ENCODE measurements around the gene STARD13. TPM values are rescaled to one million over a fixed set of nuclear protein-coding genes. Genes with fewer than 3 reads are reported as not detected.

Gene STARD13
- total RNA-seq, 1 experiment from 2014 or later, result 9.4 TPM

DNA sequence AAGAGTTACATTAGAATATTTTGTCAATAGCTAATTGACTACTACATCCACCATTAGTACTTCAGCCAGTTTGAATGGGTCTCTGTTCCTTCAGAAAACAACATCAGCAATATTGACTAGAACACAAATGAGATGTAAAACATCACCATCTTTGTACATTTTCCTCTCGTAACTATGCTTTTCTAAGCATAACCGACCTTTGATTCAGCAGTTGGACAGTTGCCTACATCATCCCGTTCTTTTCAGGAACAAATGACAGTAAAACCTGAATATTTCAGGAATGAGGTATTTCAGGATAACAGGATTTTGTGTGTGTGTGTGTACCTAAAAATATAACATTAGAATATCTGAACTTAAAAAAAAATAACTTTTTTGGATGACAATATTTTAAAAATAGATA is 60.9 kb downstream of the STARD13 start:
- no peak for DNase-seq (ENCODE audit: low read depth)

DNA sequence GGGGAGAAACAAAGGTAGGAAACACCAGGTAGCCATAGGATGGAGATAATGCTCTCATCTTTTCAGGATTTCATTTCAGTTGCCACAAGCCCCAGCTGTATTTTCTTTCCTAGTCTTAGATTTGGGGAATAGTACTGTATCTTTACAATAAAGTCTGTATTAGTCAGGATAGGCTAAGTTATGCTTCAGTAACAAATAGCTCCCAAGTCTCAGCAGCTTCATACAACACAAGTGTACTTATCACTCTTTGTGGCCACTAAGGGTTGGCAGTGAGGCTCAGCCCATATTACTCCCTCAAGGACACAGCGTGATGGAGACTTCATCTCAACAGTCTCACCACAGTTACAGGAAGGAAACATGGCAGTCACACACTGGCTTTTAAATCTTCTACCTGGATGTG is 61.4 kb downstream of the STARD13 start:
- no peak for DNase-seq (ENCODE audit: low read depth)

DNA sequence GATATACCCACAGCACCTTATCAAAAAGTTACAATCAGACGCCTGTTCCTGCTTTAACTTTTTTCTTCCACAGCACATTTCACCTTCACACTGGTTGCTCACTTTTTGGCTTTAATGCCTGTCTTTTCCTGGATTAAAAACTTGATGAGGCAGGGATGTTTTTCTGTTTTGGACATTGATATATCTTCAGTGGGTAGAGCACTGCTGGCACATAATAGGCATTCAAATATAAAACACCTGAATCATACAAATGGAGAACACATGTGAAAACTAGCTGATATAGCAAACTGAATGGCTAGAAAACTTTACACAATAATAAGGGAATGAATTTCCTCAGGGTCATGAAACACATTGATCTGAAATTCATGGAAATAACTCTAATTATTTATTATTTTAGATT is 65.6 kb downstream of the STARD13 start:
- no peak for DNase-seq (ENCODE audit: low read depth)

DNA sequence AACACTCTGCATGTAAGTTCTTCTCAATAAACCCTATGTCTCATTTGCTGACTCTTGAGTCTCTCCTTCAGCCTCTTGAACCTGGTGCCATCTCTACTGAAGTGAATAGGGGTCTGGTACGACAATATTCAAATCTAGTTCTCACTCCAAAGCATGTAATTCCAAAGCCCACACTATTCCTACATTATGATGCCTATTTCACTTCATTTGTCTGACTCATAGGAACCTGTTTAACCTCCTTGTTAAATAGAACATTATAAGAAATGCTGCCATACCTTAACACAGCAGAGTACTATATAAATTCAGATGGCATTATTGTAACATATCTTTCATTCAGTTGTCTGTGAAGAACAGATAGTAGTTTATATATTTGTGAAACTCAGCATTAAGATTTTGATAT is 67.1 kb downstream of the STARD13 start:
- DNase-seq (ENCODE audit: low read depth), result no peak

DNA sequence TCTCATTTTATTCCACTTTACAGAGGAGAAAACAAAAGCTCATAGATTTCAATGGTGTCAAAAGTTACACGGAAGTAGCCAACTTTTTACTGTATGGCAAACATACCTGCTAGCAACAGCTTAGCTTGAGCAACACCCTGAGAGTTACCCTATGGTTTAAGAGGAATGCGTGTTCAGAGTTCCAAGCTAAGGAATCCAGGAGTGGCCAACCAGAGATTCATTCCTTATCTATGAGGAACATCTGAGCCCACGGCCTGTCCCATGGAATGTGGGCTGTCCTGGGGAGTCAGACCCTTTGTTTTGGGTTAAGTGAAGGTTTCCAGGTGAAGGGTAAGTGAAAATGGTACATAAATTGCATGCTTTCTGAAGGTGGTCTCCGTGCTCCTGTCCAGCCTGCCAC is 67.5 kb downstream of the STARD13 start:
- peak; percentile 75 for DNase-seq (ENCODE audit: low read depth)

DNA sequence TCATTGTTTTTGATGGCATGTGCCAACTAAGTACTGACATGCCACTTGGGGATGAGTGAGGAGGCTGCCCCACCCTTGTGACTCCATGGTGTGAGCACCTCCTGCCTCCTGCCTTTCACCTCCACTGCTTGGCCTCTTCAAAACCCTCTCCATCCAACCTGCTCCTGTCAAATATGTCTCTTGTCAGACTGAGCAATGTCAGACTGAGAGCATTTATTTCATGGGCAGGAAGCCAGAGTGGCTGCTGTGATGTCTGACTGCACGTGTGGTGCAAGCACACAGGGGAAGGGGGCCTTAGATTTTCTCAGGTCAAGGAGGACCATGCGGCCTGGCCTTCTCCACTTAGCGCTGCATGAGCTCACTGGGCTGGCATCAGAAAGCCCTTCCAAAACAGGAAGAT is 68.3 kb downstream of the STARD13 start:
- peak; percentile 10 for DNase-seq (ENCODE audit: low read depth)

DNA sequence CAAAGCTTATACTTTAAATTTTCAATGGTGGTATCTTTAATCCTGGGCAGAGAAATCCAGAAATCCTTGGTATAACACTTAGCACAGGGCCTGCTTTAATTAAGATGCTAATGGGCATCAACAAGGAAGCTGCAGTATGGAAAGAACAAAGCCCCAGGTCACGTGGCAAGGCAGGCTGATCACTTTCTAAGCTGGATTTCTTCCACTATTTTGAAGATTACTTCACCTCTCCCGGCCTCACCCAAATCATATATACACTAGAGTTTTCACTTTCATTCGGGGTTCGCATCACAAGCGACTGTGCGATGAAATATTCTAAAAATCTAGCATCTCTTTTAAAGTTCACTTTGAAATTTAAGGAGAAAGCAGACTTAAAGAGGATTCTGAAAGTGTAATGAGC is 71.8 kb downstream of the STARD13 start:
- DNase-seq (ENCODE audit: low read depth), result no peak

DNA sequence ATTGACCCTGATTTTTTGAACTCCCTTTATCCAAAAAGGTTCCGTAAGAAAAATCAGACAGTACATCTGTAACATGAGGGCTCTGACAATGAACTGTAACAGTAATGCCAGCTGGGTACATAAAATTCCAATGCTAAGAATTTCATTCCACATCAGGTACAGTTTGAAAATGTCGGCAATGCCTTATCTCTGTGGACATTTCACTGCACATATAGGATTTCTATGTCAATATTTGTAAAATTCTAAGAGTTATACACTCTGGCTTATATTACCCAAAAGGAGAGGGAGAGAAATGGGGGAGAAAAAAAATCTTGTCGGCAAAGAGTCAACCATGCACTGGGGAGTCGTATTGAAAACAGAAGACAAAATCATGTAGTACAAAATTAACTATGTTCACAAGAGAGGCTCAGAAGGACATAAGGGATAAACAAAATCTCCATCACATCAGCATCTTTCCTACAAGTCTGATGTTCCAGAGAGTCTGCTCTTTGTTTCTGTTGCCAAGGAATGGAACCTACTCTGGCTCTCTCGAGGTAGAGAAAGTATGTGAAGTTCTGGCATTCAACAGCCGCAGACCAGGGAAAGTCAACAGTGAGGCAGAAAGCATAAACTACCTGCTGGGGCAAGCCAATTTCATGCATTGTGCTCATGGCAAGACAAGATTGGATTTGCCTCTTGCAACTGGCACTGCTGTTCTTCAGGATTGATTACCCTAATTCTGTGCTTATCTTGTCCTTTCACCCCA is 72.4 kb downstream of the STARD13 start:
- DNase-seq (ENCODE audit: low read depth), result no peak

DNA sequence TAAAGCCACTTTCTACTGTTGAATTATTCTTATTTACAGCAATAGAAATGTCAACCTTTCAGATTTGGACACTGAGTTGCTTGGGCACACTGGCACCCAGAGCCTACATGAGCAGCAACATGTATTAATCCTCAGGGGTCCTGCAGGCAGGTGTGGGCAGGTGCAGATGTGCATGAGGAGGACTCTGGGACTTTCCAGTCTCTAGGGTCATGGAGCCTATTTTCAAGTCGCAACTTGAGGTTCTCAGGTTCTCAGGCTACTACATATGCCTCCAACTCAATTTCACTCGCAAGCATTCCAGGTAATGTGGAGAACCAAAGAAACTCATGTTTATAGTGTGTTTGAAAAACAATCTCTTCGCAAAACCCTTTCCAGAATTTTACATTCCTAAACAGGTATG is 73.2 kb downstream of the STARD13 start:
- no peak for DNase-seq (ENCODE audit: low read depth)

DNA sequence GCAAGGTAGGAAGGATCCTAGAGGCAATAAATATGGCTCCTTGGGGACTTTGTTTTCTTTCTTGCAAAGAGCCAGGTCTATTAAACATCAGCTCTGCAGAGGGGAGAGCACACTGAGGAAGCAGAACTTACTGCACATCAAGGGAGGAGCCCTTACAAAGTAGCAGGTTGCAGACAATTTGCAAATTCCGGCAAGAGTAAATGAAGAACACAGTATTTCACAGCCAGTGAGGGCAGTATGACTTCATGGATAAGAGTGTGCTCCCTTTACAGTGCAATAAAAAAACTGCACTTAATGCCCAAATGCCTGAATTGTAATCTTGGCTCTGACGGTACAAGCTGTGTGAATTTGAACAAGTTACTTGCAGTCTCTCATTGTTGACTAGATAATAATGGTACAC is 75.5 kb downstream of the STARD13 start:
- DNase-seq (ENCODE audit: low read depth), result no peak

DNA sequence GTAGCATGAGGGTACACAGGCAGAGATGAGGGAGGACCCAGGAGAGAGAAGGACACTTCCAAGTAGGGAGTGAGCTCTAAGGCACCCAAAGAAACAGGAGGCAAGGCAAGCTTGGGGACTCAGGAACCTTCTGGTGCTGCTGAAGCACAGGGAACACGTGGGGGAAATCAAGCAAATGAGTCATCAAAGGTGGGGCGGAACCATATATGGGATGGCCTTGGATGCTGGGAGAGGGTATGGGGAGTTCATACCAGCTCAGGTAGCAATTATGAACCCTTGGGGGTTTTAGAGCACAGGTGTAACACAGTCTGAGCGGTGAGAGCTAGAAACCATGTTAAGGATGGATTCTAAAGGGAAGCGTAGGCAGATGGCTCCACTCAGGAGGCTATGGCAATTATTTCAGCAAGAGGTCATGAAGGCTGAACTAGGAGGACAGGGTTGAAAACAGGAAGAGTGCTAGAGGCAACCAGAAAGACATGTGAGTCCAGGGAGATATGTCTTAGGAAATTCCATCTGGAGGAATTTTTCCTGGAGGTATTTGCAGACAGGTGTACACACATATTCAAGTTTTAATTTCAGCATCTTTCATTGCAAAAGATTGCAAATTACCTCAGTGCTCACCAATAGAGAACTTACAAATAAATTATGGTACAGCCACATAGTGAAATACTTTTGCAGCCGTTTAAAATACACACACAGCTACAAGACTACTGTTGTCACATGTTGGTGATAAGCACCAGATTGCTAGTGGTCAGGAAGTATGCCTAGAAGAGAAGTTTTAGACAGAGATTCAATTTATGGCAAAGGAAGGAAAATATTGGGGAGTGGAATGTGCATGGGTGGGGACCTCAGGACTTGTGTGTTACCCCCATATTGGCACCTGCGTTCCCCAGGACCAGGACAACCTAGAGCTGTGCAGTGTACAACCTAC is 77.0 kb downstream of the STARD13 start:
- no peak for DNase-seq (ENCODE audit: low read depth)

DNA sequence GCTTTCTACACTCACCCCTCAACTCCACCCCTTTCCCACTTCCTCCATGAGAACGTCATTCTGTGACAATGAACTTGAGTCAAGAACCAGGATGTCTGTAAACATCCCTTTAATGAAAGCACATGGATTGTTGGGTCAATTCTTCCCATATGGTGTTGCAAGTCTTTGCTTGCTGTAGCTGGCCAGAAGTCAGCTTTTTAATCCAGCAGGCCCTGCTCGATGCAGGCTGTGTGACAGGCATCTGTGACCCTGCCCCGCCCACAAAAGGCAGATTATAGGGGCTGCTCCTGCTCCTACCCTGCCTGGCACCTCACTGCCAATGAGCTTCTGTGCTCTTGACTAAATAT is 78.0 kb downstream of the STARD13 start:
- peak; percentile 31 for DNase-seq (ENCODE audit: low read depth)

DNA sequence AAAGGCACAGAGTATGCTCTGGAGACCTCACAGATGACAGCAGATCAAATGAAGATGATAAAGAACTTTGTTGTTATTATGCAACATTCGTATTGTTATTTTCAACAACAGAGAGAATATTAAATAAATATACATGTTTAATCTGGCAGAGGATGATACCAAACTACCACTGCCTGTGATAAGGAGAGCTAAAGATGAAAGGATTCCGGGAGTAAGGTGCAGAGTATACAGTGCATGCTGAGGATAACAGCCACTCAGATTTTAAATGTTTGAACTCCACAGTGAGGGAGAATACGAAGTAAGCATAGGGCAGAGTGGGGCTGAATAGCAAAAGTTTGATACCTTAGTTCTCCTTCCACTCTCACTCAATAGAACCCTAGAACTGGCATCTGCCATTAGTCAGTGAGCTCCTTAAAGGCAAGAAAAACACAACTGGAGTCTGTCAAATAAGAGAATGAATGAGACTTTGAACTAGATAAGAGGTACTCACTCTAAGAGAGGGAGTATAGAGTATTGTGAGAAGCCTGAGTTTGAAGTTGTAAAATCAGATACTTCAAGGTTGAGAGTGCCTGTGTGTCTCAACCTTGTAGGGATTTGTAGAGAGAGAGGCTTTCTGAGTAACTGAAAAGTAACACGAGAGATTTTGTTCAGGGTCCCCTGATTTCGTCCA is 78.5 kb downstream of the STARD13 start:
- DNase-seq (ENCODE audit: low read depth), result no peak

DNA sequence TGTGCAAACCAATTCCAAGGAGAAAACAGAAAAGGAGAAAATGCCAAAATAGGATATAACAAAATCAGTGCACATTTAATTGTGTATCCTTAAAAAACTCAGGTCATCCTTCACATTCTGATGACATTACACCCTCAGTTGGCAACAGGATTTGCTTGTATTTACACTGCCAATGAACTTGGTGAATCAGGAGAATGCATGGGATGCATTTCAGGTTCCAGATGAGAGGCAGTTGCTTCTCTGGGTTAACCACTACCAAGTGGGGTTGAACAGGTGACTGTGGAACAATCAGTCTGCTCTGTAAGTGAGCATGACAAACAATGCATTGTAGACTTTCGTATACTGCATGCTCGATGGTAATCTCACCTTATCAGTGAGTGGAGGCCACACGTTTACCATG is 79.1 kb downstream of the STARD13 start:
- DNase-seq (ENCODE audit: low read depth), result peak; percentile 29

DNA sequence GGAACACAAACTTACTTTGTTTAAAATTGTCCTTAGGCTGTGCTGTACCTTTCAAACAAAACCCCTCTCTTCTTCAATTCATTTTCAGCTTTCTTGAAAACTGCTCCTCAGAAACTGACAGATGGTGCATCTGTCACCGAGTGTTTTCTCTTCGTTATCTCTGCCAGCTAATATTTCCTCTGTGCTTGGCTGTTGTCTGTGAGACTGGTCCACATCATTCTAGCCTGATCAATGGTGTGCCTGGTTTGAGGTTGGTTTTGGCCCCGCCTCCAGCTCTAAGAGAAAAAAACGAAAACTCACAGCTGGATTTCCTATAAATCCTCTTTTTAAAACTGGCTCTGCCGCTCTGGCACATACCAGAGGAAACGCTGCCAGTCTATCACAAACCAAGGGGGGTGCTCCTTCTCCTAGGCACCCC is 79.7 kb downstream of the STARD13 start:
- DNase-seq (ENCODE audit: low read depth), result no peak

DNA sequence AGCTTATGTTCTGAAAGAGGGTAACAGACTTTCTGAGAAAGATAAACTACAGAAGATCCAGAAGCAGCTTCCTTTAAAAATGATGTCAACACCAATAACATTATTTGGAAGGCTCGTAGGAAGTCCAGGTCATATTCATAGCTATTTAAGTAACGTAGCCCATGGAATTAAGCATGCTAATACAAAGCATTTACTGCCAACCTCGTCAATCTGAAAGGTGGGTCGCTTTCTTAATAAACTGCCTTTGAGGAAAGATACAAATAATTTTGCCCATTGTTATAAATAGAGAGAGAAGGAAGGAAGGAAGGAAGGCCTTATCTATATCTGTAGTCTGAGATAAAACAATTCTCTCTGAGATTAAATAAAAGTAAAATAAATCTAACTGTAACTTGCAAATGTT is 80.3 kb downstream of the STARD13 start:
- no peak for DNase-seq (ENCODE audit: low read depth)

DNA sequence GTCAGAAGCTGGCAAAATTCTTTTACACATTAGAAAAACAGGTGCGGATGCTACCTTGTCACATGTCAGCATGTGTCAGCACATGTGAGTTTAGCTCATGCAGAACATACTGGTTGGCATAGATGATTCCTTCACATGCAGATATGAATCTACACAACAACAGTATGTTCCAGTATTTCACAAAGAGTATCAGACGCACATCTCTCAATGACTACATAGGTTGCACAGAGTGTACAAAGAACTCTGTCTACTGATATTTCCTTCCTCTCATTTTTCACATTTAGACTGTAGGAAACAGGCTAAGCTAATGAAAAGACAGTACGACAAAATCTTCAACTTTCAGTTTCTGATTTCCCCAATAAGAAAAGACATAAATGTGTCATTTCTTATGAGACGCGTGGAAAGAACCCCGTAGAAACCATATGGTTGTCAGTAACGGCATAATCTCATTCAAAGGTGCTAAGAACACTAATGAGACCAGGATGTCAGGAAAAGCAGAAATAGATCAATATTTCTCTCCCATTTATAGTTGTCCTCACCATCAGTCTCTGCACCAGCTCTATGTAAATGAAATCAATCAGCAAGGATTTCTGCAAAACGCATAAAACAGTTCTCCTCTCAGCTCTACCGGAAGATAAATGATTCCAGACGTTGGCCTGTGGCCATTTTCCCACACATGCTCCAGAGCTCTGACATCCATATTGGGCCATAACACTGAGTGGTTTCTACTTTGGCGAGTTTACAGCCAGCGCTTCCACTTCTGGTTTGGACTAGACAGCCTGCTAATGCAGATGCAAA is 81.2 kb downstream of the STARD13 start:
- no peak for DNase-seq (ENCODE audit: low read depth)

DNA sequence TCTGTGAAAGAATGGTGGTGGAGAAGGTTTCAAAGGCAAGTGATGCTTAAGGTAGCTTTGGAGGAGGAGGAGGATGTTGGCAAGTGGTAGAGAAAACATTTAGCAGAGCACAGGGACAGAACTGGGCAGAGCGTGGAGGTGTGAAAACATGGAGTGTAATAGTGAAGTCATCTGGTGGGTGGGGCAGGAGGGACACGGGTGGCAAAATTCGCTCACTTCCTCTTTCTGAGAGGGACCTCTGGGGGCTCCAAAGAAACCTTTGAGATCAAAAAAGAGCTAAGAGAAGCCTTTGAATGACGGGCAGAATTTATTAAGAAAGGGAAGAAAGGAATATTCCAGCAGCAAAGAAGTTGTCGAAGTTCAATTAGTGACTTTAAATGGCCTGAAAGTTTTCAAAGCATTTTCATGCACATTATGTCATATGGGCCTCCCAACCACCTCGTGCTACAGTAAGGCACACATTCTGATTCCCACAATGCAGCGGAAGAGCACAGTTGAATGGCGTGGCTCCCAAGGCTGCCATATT is 82.8 kb downstream of the STARD13 start:
- no peak for DNase-seq (ENCODE audit: low read depth)

DNA sequence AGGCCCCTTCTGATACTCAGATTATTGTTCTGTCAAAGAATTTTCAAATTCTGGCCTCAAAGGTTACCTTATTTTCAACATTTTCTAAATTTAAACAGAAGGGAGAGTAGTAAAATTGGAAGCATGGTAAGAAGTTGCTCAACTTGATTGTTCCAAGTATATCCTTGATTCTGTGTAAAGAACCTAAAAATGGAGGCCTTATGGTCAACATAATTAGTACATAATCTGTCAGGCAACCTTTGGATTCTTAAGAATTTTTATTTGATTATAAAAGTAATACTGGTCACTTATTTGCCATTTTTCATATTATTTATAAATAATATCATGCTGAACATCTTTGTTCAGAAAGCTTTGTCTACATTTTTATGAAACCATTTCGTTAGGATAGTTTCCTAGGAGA is 83.9 kb downstream of the STARD13 start:
- DNase-seq (ENCODE audit: low read depth), result no peak

DNA sequence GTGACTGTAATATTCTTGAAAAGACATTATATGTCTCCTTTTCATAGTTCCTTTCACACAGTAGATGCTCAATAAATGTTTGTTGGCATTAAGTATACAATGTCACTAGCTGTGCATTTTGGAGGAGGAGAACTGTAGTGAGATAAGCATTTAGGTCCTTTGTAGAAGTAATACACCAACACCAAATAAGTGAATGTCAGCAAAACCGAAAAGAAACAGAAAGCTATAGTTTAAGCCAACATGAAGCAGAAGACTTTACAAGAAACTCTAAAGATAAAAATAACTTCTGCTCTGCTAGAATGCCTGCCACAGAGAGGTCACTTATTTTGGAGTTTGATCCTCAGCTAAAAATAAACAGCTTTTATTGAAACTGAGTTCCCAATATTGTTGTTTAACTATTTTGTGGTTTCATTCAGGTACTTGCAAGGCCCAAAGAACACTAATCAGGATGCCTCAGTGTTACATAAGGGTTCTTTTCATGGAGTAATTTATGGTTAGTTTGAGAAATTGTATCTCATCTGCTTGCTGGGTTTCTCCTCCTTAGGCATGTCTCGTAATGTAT is 86.2 kb downstream of the STARD13 start:
- DNase-seq (ENCODE audit: low read depth), result no peak

DNA sequence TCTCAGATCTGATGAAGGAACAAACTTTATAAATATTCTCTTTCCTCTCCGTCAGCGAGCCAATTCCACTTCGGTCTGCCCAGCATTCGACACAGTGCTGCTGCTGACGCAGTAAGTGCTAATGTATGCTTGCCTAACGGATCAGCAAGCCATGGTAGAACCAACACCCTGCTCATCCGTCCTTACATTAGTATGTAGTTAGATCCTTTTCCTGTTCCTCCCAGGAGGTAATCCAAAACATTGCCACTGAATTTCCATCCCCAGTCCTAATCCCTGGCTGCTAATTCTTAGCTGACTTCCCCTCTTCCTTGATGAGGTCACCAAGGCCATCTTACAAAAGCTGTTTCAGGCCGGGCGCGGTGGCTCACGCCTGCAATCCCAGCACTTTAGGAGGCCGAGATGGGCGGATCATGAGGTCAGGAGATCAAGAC is 88.0 kb downstream of the STARD13 start:
- DNase-seq (ENCODE audit: low read depth), result no peak
